ENCODE data around the gene HIGD1A. TPM values are rescaled to one million over a fixed set of nuclear protein-coding genes. Genes with fewer than 3 reads are reported as not detected.

The HIGD1A gene
- total and polyA plus RNA-seq, 10 of the 15 experiments (the other 5 are each of a cell fraction or from before 2014, with no cell fraction given) = 73.9 to 487 (median 175) TPM

DNA sequence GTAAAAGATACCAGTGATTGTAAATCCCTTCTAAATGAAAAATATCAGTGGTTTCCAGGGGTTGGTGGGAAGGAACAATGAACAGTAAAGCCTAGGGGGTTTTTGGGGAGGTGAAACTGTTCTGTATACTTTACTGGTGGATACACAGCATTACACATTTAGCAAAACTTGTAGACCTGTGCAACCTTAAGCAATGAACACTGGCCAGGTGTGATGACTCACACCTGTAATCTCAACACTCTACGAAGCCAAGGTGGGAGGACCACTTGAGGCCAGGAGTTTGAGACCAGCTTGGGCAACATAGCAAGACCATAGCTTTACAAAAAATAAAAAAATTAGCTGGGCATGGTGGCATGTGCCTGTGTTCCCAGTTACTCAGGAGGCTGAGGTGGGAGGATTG is 33.0 kb downstream of the HIGD1A start:
- FAIRE-seq (no peak), DNase-seq (ENCODE audit: low read depth, low spot score) (no peak), ATAC-seq (no peak)
- Histone ChIP-seq H4K20me1 (ENCODE audit: control insufficient read depth, insufficient read depth) (no peaks in the 10 kb centered on the region), H3K4me3 (no peak overlapping the region), H3K9ac (ENCODE audit: control insufficient read depth, insufficient read depth, low read length) (no peak overlapping the region), H3K4me1 (ENCODE audit: control insufficient read depth, insufficient read depth, low read length) (peaks cover 5% of the 10 kb centered on the region; the same call in 1 of the 2 replicates), H3K27ac (ENCODE audit: control insufficient read depth, insufficient read depth) (no peak overlapping the region), H3K27me3 (replicated peaks in 1 of 2; ENCODE audit: control insufficient read depth in 2 of 2, insufficient read depth in 2 of 2, low read length in 1 of 2) (no peaks in the 10 kb centered on the region), H3K36me3 (ENCODE audit: control insufficient read depth in 2 of 2, insufficient read depth in 2 of 2, low read length in 1 of 2) (no peaks in the 10 kb centered on the region), H2AFZ (ENCODE audit: control insufficient read depth, low read depth, low read length) (no peak overlapping the region), H3K9me3 (replicated peaks; ENCODE audit: control insufficient read depth, insufficient read depth, low read length) (no peaks in the 10 kb centered on the region), H3K79me2 (ENCODE audit: control insufficient read depth, insufficient read depth, low read length) (no peaks in the 10 kb centered on the region), H3K4me2 (ENCODE audit: control insufficient read depth, insufficient read depth) (no peak overlapping the region)
- BruUV-seq (replicated peaks) = no TSS peak
- in situ Hi-C loops (cut with MboI) (no loop called here), intact Hi-C loops (cut with micrococcal nuclease; ENCODE audit: unreplicated experiment) (no loop called here)
- POLR2A ChIA-PET = no interaction called here
- CTCF ChIA-PET = interaction anchor here (0.6 to 1.7 kb wide), 4 partner anchors 9 to 189 kb away, joined by 4 to 5 read pairs (median 4); partner anchors contain the start of gene SEC22C
- TF ChIP-seq, protein P1, sequence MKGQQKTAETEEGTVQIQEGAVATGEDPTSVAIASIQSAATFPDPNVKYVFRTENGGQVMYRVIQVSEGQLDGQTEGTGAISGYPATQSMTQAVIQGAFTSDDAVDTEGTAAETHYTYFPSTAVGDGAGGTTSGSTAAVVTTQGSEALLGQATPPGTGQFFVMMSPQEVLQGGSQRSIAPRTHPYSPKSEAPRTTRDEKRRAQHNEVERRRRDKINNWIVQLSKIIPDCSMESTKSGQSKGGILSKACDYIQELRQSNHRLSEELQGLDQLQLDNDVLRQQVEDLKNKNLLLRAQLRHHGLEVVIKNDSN (IDR thresholded peaks at IDR 0.05; ENCODE audit: borderline replicate concordance, extremely low read length, insufficient read depth, low read depth, low read length) = no peak
- TF ChIP-seq TBL1XR1 (IDR thresholded peaks at IDR 0.05; ENCODE audit: low read depth, low read length) (no peak), IKZF1 (conservative IDR thresholded peaks at IDR 0.05) (no peak), BCL11A (IDR thresholded peaks at IDR 0.05; ENCODE audit: low read depth, low read length) (no peak), ZNF217 (IDR thresholded peaks at IDR 0.05) (no peak), ZNF24 (IDR thresholded peaks at IDR 0.05) (no peak), POLR2AphosphoS5 (IDR thresholded peaks at IDR 0.05; ENCODE audit: low read length) (no peak), MTA3 (IDR thresholded peaks at IDR 0.05; ENCODE audit: borderline replicate concordance, low read length) (no peak), STAT3 (IDR thresholded peaks at IDR 0.05; ENCODE audit: low read depth, low read length) (no peak), IRF4 (IDR thresholded peaks at IDR 0.05; ENCODE audit: low read depth, low read length) (no peak), CBFB (IDR thresholded peaks at IDR 0.05; ENCODE audit: low read depth) (no peak)
- TF ChIP-seq, protein P2, sequence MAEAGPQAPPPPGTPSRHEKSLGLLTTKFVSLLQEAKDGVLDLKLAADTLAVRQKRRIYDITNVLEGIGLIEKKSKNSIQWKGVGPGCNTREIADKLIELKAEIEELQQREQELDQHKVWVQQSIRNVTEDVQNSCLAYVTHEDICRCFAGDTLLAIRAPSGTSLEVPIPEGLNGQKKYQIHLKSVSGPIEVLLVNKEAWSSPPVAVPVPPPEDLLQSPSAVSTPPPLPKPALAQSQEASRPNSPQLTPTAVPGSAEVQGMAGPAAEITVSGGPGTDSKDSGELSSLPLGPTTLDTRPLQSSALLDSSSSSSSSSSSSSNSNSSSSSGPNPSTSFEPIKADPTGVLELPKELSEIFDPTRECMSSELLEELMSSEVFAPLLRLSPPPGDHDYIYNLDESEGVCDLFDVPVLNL (IDR thresholded peaks at IDR 0.05; ENCODE audit: low read depth, low read length) = no peak
- RAD21 ChIA-PET (ENCODE audit: unreplicated experiment) = no interaction called here
- WGBS (ENCODE audit: insufficient coverage, insufficient replicate concordance, low lambda C conversion rate, missing lambda C conversion rate) = 100% methylated on average over 1 of the region's 1 CpG
- SMC1A ChIA-PET (ENCODE audit: uncharacterized antibody, unreplicated experiment) = no interaction called here

All from GM12878 (cell line).